ENCODE results near the gene PANX3. TPM values are rescaled to one million over a fixed set of nuclear protein-coding genes. Genes with fewer than 3 reads are reported as not detected.

The PANX3 gene
- total and polyA plus RNA-seq, 2 of the 4 experiments (the other 2 are of a cell fraction), result not detected

GRCh38 chr11:124667601-124668000 lies 56.4 kb downstream of the PANX3 start:
- Histone ChIP-seq H2AK9ac (replicated peaks; ENCODE audit: low read depth, low read length, poor library complexity) (no peak overlapping the region), H3K79me1 (ENCODE audit: low read depth in 1 of 2, low read length in 2 of 2) (0 out of 4 replicates have a peak, but pooled peaks cover under 1 to 1% of the 10 kb centered on the region in 2 experiments), H2AFZ (replicated peaks; ENCODE audit: low read length, poor library complexity) (no peak overlapping the region), H3K27ac (ENCODE audit: insufficient read depth, low read length) (no peak overlapping the region), H3K56ac (ENCODE audit: extremely low read depth, insufficient read depth, low read length) (no peak overlapping the region), H4K91ac (ENCODE audit: insufficient read depth, low read depth, low read length) (no peak overlapping the region), H2BK20ac (ENCODE audit: low read depth, low read length) (no peak overlapping the region), H4K8ac (ENCODE audit: low read depth in 2 of 2, low read length in 2 of 2) (no peak overlapping the region), H4K20me1 (ENCODE audit: insufficient read depth, low read length) (no peaks in the 10 kb centered on the region), H3K4me1 (ENCODE audit: control insufficient read depth, insufficient read depth, low read length) (no peaks in the 10 kb centered on the region; the same call in 1 of the 2 replicates), H3K4ac (ENCODE audit: low read depth, low read length) (no peak overlapping the region), H2BK120ac (ENCODE audit: low read depth, low read length) (no peak overlapping the region), H3K23ac (ENCODE audit: low read depth, low read length) (no peak overlapping the region), H3K36me3 (ENCODE audit: control insufficient read depth, insufficient read depth, low read length) (no peaks in the 10 kb centered on the region; the same call in 1 of the 2 replicates), H3K9me1 (ENCODE audit: insufficient read depth, low read length) (no peaks in the 10 kb centered on the region), H2AK5ac (ENCODE audit: low read depth, low read length) (no peak overlapping the region), H3K4me2 (ENCODE audit: low read depth, low read length) (no peak overlapping the region), H2BK15ac (ENCODE audit: low read depth, low read length) (no peak overlapping the region), H3K27me3 (ENCODE audit: control insufficient read depth, insufficient read depth, low read length) (no peaks in the 10 kb centered on the region), H3K14ac (replicated peaks; ENCODE audit: low read depth, low read length) (no peak overlapping the region), H2BK5ac (ENCODE audit: low read depth, low read length, poor library complexity, severe bottlenecking) (no peak overlapping the region), H4K5ac (ENCODE audit: low read depth, low read length) (no peak overlapping the region), H3K4me3 (ENCODE audit: insufficient read depth, low read depth, low read length) (no peak overlapping the region), H3K18ac (ENCODE audit: low read depth, low read length) (no peak overlapping the region), H3K9me3 (ENCODE audit: control insufficient read depth, insufficient read depth, low read length) (no peaks in the 10 kb centered on the region), H3K9ac (ENCODE audit: low read depth, low read length) (no peak overlapping the region)
- intact Hi-C loops (cut with micrococcal nuclease), result no loop called here
- WGBS, 2 experiments (ENCODE audit: extremely low coverage in 2 of 2, insufficient read length in 1 of 2), result 100% methylated on average over 2 of the region's 3 CpGs; no CpG with 5 or more reads in 1 of the 2 experiments
- TF ChIP-seq RAD21 (IDR thresholded peaks at IDR 0.05; ENCODE audit: low read length) (no peak), CHD1 (IDR thresholded peaks at IDR 0.05; ENCODE audit: low read depth, low read length) (no peak), FOS (IDR thresholded peaks at IDR 0.05; ENCODE audit: low read depth, low read length) (no peak), POLR2A (IDR thresholded peaks at IDR 0.05; ENCODE audit: low read depth, low read length) (no peak), BHLHE40 (IDR thresholded peaks at IDR 0.05; ENCODE audit: low read depth, low read length) (no peak), RFX5 (IDR thresholded peaks at IDR 0.05; ENCODE audit: low read depth, low read length) (no peak), CTCF (conservative IDR thresholded peaks at IDR 0.05; ENCODE audit: low read depth, low read length) (no peak), CEBPB (IDR thresholded peaks at IDR 0.05; ENCODE audit: low read depth, low read length) (no peak), NFE2L2 (IDR thresholded peaks at IDR 0.05; ENCODE audit: low read depth, low read length) (no peak), MAZ (IDR thresholded peaks at IDR 0.05; ENCODE audit: borderline replicate concordance, low read depth, low read length) (no peak), USF2 (IDR thresholded peaks at IDR 0.05; ENCODE audit: low read depth, low read length) (no peak), MAFK (IDR thresholded peaks at IDR 0.05; ENCODE audit: low read depth, low read length) (no peak), MXI1 (IDR thresholded peaks at IDR 0.05; ENCODE audit: borderline replicate concordance, low read depth, low read length) (no peak), SMC3 (IDR thresholded peaks at IDR 0.05; ENCODE audit: low read depth, low read length) (no peak), RCOR1 (IDR thresholded peaks at IDR 0.05; ENCODE audit: insufficient replicate concordance, low read length) (no peak), ELK1 (IDR thresholded peaks at IDR 0.05; ENCODE audit: borderline replicate concordance, low read depth, low read length) (no peak)
- ChIA-PET POLR2A (ENCODE audit: unreplicated experiment) (no interaction called here), CTCF (no interaction called here)
- DNase-seq (no peak), ATAC-seq (ENCODE audit: low read depth) (no peak)
- no TSS peak for BruUV-seq (replicated peaks)
- in situ Hi-C loops (cut with MboI; ENCODE audit: low sequenced_read_pairs), result loop anchor here (25.0 kb wide), 1 partner anchor 745 kb away; no protein-coding TSS in a partner anchor
- dilution Hi-C loops (cut with HindIII; ENCODE audit: low sequenced_read_pairs, unreplicated experiment), result no loop called here
